Transverse colon (tissue), 4 donors: ENCODE measurements around the gene MZB1. TPM values are rescaled to one million over a fixed set of nuclear protein-coding genes. Genes with fewer than 3 reads are reported as not detected.
A peak's percentile ranks its signal among the peaks of the same experiment; 100 is the strongest.

ENCODE experiments used
- DNase-seq: peaks from one replicate; pipeline ENCODE4 v3.0.0-alpha.2; 2019
- H3K27ac ChIP-seq, 4 donors: fragments of 200-600 bp; sonication (generic); 2 replicates each; pipeline ENCODE4 v1.5.1; 2016 to 2018; ENCODE audit warnings: inconsistent platforms in 4 of 4
- H3K27me3 ChIP-seq: fragments of 200-600 bp; sonication (generic); 2 replicates; pipeline ENCODE4 v1.5.1; 2017; ENCODE audit warnings: inconsistent platforms
- H3K36me3 ChIP-seq, 4 donors: fragments of 200-600 bp; sonication (generic); 2 replicates each; pipeline ENCODE4 v1.5.1; 2017 to 2019; ENCODE audit warnings: inconsistent platforms in 4 of 4
- H3K4me1 ChIP-seq, 4 donors: fragments of 200-600 bp; sonication (generic); 2 replicates each; pipeline ENCODE4 v1.5.1; 2017 to 2020; ENCODE audit warnings: inconsistent platforms in 4 of 4
- H3K4me3 ChIP-seq, 4 donors: fragments of 200-600 bp; sonication (generic); 1 replicate in 1 of 4; 2 replicates in 3 of 4; pipeline versions ENCODE4 v1.5.1 to v1.6.1; 2017 to 2019; ENCODE audit warnings: inconsistent platforms in 4 of 4
- H3K9me3 ChIP-seq, 2 donors: fragments of 200-600 bp; sonication (generic); 2 replicates each; pipeline ENCODE4 v1.5.1; 2017 to 2019; ENCODE audit warnings: inconsistent platforms in 2 of 2
- EP300 ChIP-seq: sonication (generic); formaldehyde crosslinking; IDR thresholded peaks from one replicate; pipeline ENCODE4 v1.6.1; 2017; ENCODE audit warnings: antibody characterized with exemption, low read depth
- POLR2A ChIP-seq: fragments of 450-650 bp; IDR thresholded peaks from one replicate; pipeline ENCODE4 v1.6.1; 2016; ENCODE audit warnings: antibody characterized with exemption, mild to moderate bottlenecking, moderate library complexity
- POLR2AphosphoS5 ChIP-seq, 3 donors: sonication (generic); formaldehyde crosslinking; IDR thresholded peaks; one replicate each; pipeline ENCODE4 v1.6.1; 2016; ENCODE audit warnings: antibody characterized with exemption in 3 of 3
- WGBS, 2 donors: methylation state at CpG; one replicate each; pipeline ENCODE4 v1.1.5; 2018; ENCODE audit warnings: low coverage in 1 of 2; 5-methylcytosine and 5-hydroxymethylcytosine counted together
- in situ Hi-C, 4 donors: fragments of 200-750 bp; cut with MboI; loops; one replicate each; pipeline versions ENCODE4 v1.15.0 to v1.15.1; 2017; ENCODE audit warnings: low sequenced_read_pairs in 3 of 4, low pct_ligation_motif_present in 1 of 4, low pct_unique_long_range_greater_than_20kb in 1 of 4
- intact Hi-C: fragments of 100-400 bp; cut with DNase I; formaldehyde crosslinking; loops from one replicate; pipeline ENCODE4 v1.15.1; 2023; ENCODE audit warnings: low total_unique reads
- total RNA-seq, 4 donors: library from RNA; depleted of rRNA; stranded (reverse); fragments of >200 nt; gene quantifications; one replicate each; pipeline ENCODE4 v1.1.0, GENCODE V29; 2016
- TF ChIP-seq, protein P1 (sequence below), 5 experiments: fragments of 200-600 bp in 3 of 5; fragments of 450-650 bp in 2 of 5; sonication (generic) in 3 of 5; IDR thresholded peaks; 1 replicate in 2 of 5; 2 replicates in 3 of 5; pipeline ENCODE4 v1.5.1; 2016 to 2017; ENCODE audit warnings: antibody characterized with exemption in 5 of 5, inconsistent platforms in 3 of 5, mild to moderate bottlenecking in 2 of 5, moderate library complexity in 1 of 5

MZB1 gene
- total RNA-seq, 4 donors from 2014 or later = 4.0 to 39.2 TPM; not detected in 2

DNA sequence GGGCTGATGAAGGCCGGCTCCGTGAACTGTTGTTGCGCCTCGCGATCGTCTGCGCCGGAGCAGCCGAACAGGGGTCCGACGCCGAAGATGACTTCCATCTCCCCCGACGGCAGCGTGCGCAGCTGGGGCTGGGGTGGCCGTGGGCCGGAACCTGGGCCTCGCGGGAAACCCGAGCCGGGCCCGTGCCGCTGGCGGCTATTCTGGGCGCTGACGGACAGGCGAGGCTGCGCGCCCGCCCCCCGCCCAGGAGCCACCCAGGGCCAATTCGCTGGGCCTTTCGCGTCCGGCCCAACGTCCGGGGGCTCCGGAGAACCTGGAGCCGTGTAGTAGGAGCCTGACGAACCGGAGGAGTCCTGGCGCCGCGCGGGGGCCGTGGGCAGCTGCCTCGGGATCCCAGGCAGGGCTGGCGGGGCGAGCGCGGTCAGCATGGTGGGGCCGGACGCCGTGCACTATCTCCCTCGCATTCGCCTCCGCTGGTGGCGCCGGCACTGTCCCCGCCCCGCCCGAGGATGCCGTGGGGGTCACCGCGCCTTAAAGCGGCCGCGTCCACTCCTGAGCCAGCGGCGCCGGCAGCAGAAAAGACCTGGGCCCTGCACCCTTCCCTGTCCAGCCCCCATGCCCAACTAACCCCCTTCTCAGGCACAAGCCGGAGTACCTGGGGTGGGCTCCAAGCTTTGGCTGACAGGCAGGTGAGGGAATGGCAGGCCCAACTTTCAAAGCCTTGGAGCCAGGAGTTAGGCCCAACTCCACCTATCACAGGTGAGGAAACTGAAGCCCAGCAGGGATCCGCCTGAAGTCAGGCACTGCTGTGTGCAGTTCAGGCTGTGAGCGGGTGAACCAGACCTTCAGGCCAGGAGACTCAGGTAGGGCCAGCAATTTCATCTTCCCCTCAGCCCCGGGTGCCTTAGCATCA lies 5.2 kb upstream of the MZB1 start, which contains the start of gene PROB1:
Gene PROB1 (minus strand): TSS at position 451 of the 913 bp plus-strand sequence. CDS start 23 bp downstream, at position 428.
- intact Hi-C loops = no loop called here
- no peak for DNase-seq
- no peaks in the 10 kb centered on the region for H3K36me3 ChIP-seq
- H3K27ac ChIP-seq = peak within 1 kb of the TSS in 3 of 4 donors; percentile 0 to 37 (median 8)
- peak within 1 kb of the TSS; percentile 4 to 61 (median 36) for H3K4me3 ChIP-seq
- WGBS, 2 donors = 62% methylated on average over 41 of the region's 76 CpGs; no CpG with 5 or more reads in 1 of the 2 donors
- H3K27me3 ChIP-seq = peaks cover 21% of the 10 kb centered on the region
- TF ChIP-seq, protein P1, sequence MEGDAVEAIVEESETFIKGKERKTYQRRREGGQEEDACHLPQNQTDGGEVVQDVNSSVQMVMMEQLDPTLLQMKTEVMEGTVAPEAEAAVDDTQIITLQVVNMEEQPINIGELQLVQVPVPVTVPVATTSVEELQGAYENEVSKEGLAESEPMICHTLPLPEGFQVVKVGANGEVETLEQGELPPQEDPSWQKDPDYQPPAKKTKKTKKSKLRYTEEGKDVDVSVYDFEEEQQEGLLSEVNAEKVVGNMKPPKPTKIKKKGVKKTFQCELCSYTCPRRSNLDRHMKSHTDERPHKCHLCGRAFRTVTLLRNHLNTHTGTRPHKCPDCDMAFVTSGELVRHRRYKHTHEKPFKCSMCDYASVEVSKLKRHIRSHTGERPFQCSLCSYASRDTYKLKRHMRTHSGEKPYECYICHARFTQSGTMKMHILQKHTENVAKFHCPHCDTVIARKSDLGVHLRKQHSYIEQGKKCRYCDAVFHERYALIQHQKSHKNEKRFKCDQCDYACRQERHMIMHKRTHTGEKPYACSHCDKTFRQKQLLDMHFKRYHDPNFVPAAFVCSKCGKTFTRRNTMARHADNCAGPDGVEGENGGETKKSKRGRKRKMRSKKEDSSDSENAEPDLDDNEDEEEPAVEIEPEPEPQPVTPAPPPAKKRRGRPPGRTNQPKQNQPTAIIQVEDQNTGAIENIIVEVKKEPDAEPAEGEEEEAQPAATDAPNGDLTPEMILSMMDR (IDR thresholded peaks at IDR 0.05) = no peak
- no peak for TF ChIP-seq EP300
- no peak for TF ChIP-seq POLR2A
- TF ChIP-seq POLR2AphosphoS5 (IDR thresholded peaks at IDR 0.05) = no peak
- in situ Hi-C loops = no loop called here
- H3K4me1 ChIP-seq = peaks cover 0 to 44% (median 37%) of the 10 kb centered on the region in 4 donors
- no peaks in the 10 kb centered on the region for H3K9me3 ChIP-seq

DNA sequence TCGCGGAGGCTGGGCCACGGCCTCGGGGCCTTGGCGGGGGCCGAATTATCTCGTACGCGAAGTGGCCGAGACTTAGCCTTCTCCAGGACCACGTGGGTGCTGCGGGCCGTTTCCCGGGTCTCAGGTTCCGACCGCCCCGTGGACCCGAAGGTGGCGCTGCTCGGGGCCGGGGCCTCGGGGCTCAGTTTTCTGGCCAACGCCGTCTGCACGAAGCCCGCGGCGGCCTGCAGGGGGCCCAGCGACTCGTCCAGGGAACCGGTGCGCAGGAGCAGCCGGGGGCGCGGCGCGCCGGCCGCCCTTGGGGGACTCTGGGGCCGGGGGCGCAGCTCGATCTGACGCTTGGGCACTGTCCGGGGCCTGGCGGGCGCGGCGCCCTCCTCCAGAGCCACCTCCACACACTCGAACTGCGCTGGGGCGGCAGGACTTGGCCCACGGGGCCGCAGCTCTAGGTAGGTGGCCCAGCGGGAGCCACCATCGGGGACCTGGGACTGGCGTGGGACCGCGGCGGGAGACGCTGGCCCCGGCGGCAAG lies 4.5 kb upstream of the MZB1 start:
- Histone ChIP-seq H3K27ac (peak overlapping the region in 2 of 4 donors; percentile 0 to 8), H3K27me3 (peaks cover 21% of the 10 kb centered on the region), H3K4me1 (peaks cover 0 to 46% (median 37%) of the 10 kb centered on the region in 4 donors), H3K4me3 (peak overlapping the region; percentile 4 to 61 (median 36)), H3K9me3 (no peaks in the 10 kb centered on the region), H3K36me3 (no peaks in the 10 kb centered on the region)
- intact Hi-C loops = no loop called here
- in situ Hi-C loops = no loop called here
- peak; percentile 71 for DNase-seq
- TF ChIP-seq, protein P1 (IDR thresholded peaks at IDR 0.05) = peak in 3 of 5 experiments; percentile 30 to 53 (median 36)
- no peak for TF ChIP-seq EP300
- 20% methylated on average over 30 of the region's 62 CpGs; no CpG with 5 or more reads in 1 of the 2 donors for WGBS, 2 donors

DNA sequence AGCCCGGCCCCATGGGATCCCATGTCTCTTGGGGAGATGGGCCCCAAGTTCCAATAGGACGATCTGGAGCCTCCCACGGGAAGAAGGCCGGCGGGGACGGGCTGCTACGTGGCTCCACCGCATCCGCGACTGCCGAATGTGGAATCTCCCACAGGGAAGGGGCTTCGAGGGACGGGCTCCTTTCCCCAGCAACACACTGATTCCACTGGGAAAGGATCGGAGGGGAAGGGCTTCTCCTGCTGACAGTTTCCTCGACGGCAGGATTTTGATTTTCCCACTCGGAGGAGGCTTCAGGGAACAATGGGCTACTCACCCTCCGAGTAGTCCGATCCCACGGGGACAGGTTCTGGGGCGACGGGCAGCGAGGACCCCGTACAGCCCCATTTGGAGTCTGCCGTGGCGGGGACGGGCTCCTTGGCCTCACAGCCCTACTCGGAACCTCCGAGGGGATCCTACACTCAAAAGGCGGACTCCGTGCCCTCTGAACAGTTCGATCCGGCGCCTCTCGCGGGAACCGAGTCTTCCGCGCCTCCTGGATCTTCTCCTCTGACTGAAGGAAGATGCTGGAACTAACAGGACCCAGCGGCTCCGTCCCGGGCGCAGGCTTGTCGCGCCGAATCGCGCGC lies 3.9 kb upstream of the MZB1 start:
- peak overlapping the region in 1 of 4 donors; percentile 82 for H3K27ac ChIP-seq
- peak; percentile 9 for TF ChIP-seq POLR2A
- no peak for TF ChIP-seq POLR2AphosphoS5 (IDR thresholded peaks at IDR 0.05)
- TF ChIP-seq EP300 = no peak
- TF ChIP-seq, protein P1 (IDR thresholded peaks at IDR 0.05) = no peak
- peak overlapping the region; percentile 0 to 61 (median 36) for H3K4me3 ChIP-seq
- in situ Hi-C loops (no loop called here), intact Hi-C loops (no loop called here)
- no peaks in the 10 kb centered on the region for H3K36me3 ChIP-seq
- DNase-seq = no peak
- H3K27me3 ChIP-seq = peaks cover 21% of the 10 kb centered on the region
- H3K4me1 ChIP-seq = peaks cover 0 to 52% (median 42%) of the 10 kb centered on the region in 4 donors
- H3K9me3 ChIP-seq = no peaks in the 10 kb centered on the region
- 19 to 27% methylated on average over 11 to 48 of the region's 49 CpGs for WGBS, 2 donors
